Spleen (tissue), 11 donors: ENCODE measurements around the gene XIRP2. TPM values are rescaled to one million over a fixed set of nuclear protein-coding genes. Genes with fewer than 3 reads are reported as not detected.

ENCODE experiments used
- DNase-seq: peaks from one replicate; pipeline ENCODE4 v3.0.0-alpha.2; 2020
- H3K27ac ChIP-seq, 8 donors: fragments of 200-600 bp; sonication (generic) in 7 of 8; 1 replicate in 4 of 8; 2 replicates in 4 of 8; pipeline versions ENCODE4 v1.5.0 to v1.8.0; 2016 to 2021; ENCODE audit warnings: inconsistent platforms in 4 of 8, mild to moderate bottlenecking in 4 of 8, moderate library complexity in 1 of 8
- H3K27me3 ChIP-seq, 7 donors: fragments of 200-600 bp; sonication (generic) in 6 of 7; replicated peaks in 1 of 7; 1 replicate in 4 of 7; 2 replicates in 3 of 7; pipeline versions ENCODE4 v1.5.0 to v1.8.0; 2016 to 2021; ENCODE audit warnings: inconsistent platforms in 3 of 7, mild to moderate bottlenecking in 1 of 7
- H3K36me3 ChIP-seq, 6 donors: fragments of 200-600 bp; sonication (generic) in 5 of 6; 1 replicate in 4 of 6; 2 replicates in 2 of 6; pipeline versions ENCODE4 v1.5.0 to v1.8.0; 2016 to 2021; ENCODE audit warnings: inconsistent platforms in 2 of 6
- H3K4me1 ChIP-seq, 6 donors: fragments of 200-600 bp; sonication (generic) in 5 of 6; 1 replicate in 3 of 6; 2 replicates in 3 of 6; pipeline versions ENCODE4 v1.5.0 to v1.8.0; 2016 to 2021; ENCODE audit warnings: inconsistent platforms in 3 of 6
- H3K4me3 ChIP-seq, 8 donors: fragments of 200-600 bp; sonication (generic) in 7 of 8; 1 replicate in 4 of 8; 2 replicates in 4 of 8; pipeline versions ENCODE4 v1.5.0 to v1.8.0; 2016 to 2021; ENCODE audit warnings: inconsistent platforms in 4 of 8, mild to moderate bottlenecking in 4 of 8, moderate library complexity in 2 of 8
- H3K9me3 ChIP-seq, 8 donors: fragments of 200-600 bp; sonication (generic) in 7 of 8; 1 replicate in 4 of 8; 2 replicates in 4 of 8; pipeline versions ENCODE4 v1.5.0 to v1.8.0; 2016 to 2021; ENCODE audit warnings: inconsistent platforms in 4 of 8
- CTCF ChIP-seq, 11 experiments: fragments of 200-600 bp in 7 of 11; fragments of 450-650 bp in 4 of 11; sonication (generic) in 4 of 11; IDR thresholded peaks in 8 of 11; conservative IDR thresholded peaks in 3 of 11; 1 replicate in 7 of 11; 2 replicates in 4 of 11; pipeline versions ENCODE4 v1.4.0 to v1.8.0; 2016 to 2021; ENCODE audit warnings: antibody characterized with exemption in 11 of 11, inconsistent platforms in 4 of 11, mild to moderate bottlenecking in 1 of 11
- POLR2A ChIP-seq, 3 donors: fragments of 450-650 bp; IDR thresholded peaks; one replicate each; pipeline ENCODE4 v1.5.1; 2017; ENCODE audit warnings: antibody characterized with exemption in 3 of 3, mild to moderate bottlenecking in 1 of 3
- POLR2AphosphoS5 ChIP-seq, 3 donors: sonication (generic); formaldehyde crosslinking; IDR thresholded peaks; one replicate each; pipeline ENCODE4 v1.5.1; 2017; ENCODE audit warnings: antibody characterized with exemption in 3 of 3
- WGBS, 5 donors: extraction: QIAGEN DNeasy Blood & Tissue Kit in 3 of 5; methylation state at CpG; one replicate each; pipeline versions ENCODE4 v1.1.5 to v1.1.7; 2013 to 2018; 5-methylcytosine and 5-hydroxymethylcytosine counted together
- intact Hi-C: fragments of 100-400 bp; cut with DNase I; formaldehyde crosslinking; loops from one replicate; pipeline ENCODE4 v1.15.0; 2023; ENCODE audit warnings: low total_unique reads
- polyA plus RNA-seq, 3 donors: library from polyadenylated mRNA; stranded (reverse); fragments of 200-250 nt; gene quantifications; one replicate each; pipeline ENCODE4 v1.2.1, GENCODE V29; 2013
- total RNA-seq, 7 donors: library from RNA; depleted of rRNA in 3 of 7; stranded (reverse); fragments of >200 nt in 3 of 7; fragmentation: NEBNext Ultra II Directional in 4 of 7; extraction: Animal tissue kit (Norgen Biotek cat#: 25700) in 4 of 7; gene quantifications; one replicate each; pipeline versions ENCODE4 v1.1.0 to v1.2.1, GENCODE V29; 2016 to 2021
- donor health status: healthy with polysubstance abuse.
- donor health status: DM: no; HTN: no; CAD: no; lungs with moderate emphysema.
- donor health status: DM: no; HTN: no; CAD: no.
- donor health status: Bipolar disorder and iron deficiency.
- donor health status: healthy.
- donor health status: DM: no; HTN: no; CAD: no.
- donor health status: DM: yes; HTN: yes; CAD: no.

The XIRP2 gene
- total and polyA plus RNA-seq, 10 donors: 0.10 to 3.2 (median 0.47) TPM

DNA sequence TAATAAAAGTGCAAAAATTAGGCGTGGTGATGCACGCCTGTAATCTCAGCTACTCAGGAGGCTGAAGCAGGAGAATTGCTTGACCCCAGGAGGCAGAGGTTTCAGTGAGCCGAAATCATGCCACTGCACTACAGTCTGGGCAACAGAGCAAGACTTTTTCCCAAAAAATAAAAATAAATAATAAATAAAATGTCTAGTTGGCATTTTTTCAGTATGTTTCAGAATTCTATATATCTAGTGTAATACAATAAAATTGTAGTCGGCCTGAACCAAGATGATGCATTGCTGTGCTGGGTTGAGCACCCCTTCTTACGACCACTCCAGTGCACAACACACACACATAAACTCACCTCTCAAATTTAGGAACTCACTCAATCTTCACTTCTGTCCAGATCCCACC, 108.2 kb downstream of the XIRP2 start:
- WGBS, 5 donors: 87 to 94% (median 91%) methylated on average over 5 of the region's 5 CpGs
- DNase-seq: no peak
- TF ChIP-seq POLR2AphosphoS5 (IDR thresholded peaks at IDR 0.05) (no peak), POLR2A (IDR thresholded peaks at IDR 0.05) (no peak), CTCF (IDR thresholded peaks at IDR 0.05 in 8 of 11, conservative IDR thresholded peaks at IDR 0.05 in 3 of 11) (no peak)
- H3K4me1 ChIP-seq: no peaks in the 10 kb centered on the region
- H3K9me3 ChIP-seq: peaks cover 0 to 16% (median 3%) of the 10 kb centered on the region in 8 donors
- no peak overlapping the region for H3K27ac ChIP-seq
- H3K4me3 ChIP-seq: no peak overlapping the region
- H3K27me3 ChIP-seq: no peaks in the 10 kb centered on the region
- intact Hi-C loops: no loop called here
- no peaks in the 10 kb centered on the region for H3K36me3 ChIP-seq

- 84 to 94% (median 89%) methylated on average over 4 of the region's 4 CpGs for WGBS, 5 donors
- intact Hi-C loops: no loop called here
- H3K27me3 ChIP-seq: no peaks in the 10 kb centered on the region
Observed at GRCh38 chr2:167001165-167001564, 112.9 kb downstream of the XIRP2 start.

GRCh38 chr2:167005096-167005495, 116.8 kb downstream of the XIRP2 start:
- TF ChIP-seq POLR2AphosphoS5 (IDR thresholded peaks at IDR 0.05) (no peak), CTCF (IDR thresholded peaks at IDR 0.05 in 8 of 11, conservative IDR thresholded peaks at IDR 0.05 in 3 of 11) (no peak), POLR2A (IDR thresholded peaks at IDR 0.05) (no peak)
- intact Hi-C loops: no loop called here
- Histone ChIP-seq H3K27ac (no peak overlapping the region), H3K4me1 (no peaks in the 10 kb centered on the region), H3K27me3 (no peaks in the 10 kb centered on the region), H3K36me3 (no peaks in the 10 kb centered on the region), H3K9me3 (no peaks in the 10 kb centered on the region), H3K4me3 (no peak overlapping the region)
- no peak for DNase-seq

More at GRCh38 chr2:167001165-167001564, 112.9 kb downstream of the XIRP2 start:
- H3K4me1 ChIP-seq: no peaks in the 10 kb centered on the region
- no peak for DNase-seq
- H3K9me3 ChIP-seq: peaks cover 0 to 10% (median 3%) of the 10 kb centered on the region in 8 donors
- H3K4me3 ChIP-seq: no peak overlapping the region
- TF ChIP-seq POLR2AphosphoS5 (IDR thresholded peaks at IDR 0.05) (no peak), POLR2A (IDR thresholded peaks at IDR 0.05) (no peak), CTCF (IDR thresholded peaks at IDR 0.05 in 8 of 11, conservative IDR thresholded peaks at IDR 0.05 in 3 of 11) (no peak)
- H3K27ac ChIP-seq: no peak overlapping the region
- H3K36me3 ChIP-seq: no peaks in the 10 kb centered on the region

DNA sequence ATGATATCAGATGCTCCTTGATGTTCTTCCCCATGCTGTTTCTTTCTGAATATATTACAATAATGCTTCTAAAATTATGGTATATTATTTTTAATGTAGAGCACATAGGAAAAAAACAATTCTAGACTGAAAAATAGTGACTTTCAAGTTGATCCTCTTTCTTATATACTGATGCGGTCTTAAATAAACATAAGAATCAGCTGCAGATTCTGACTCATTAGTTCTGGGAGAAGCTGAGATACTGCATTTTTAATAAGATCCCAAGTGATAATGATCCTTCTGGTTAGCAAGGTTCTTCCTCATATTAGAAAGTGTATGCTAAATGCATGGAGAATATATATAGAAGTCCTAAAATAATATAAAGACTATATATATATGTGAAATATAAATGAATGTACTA, 124.9 kb downstream of the XIRP2 start:
- Histone ChIP-seq H3K4me1 (no peaks in the 10 kb centered on the region), H3K9me3 (peaks cover 0 to 11% (median 0%) of the 10 kb centered on the region in 8 donors), H3K4me3 (no peak overlapping the region), H3K36me3 (no peaks in the 10 kb centered on the region), H3K27me3 (no peaks in the 10 kb centered on the region), H3K27ac (no peak overlapping the region)
- DNase-seq: no peak
- TF ChIP-seq POLR2AphosphoS5 (IDR thresholded peaks at IDR 0.05): no peak
- TF ChIP-seq POLR2A (IDR thresholded peaks at IDR 0.05): no peak
- no peak for TF ChIP-seq CTCF (IDR thresholded peaks at IDR 0.05 in 8 of 11, conservative IDR thresholded peaks at IDR 0.05 in 3 of 11)
- 69 to 100% (median 90%) methylated on average over 1 of the region's 1 CpG for WGBS, 5 donors
- intact Hi-C loops: no loop called here
